Esophagus squamous epithelium (tissue), 5 donors: ENCODE measurements around the gene KMT5B. TPM values are rescaled to one million over a fixed set of nuclear protein-coding genes. Genes with fewer than 3 reads are reported as not detected.

Experiments used
- DNase-seq: peaks from one replicate; lab custom pipeline; 2025; lab: John Stamatoyannopoulos, UW
- H3K27ac ChIP-seq, 4 donors: fragments of 200-600 bp; sonication (generic); one replicate each; pipeline ENCODE4 v1.5.1; 2016 to 2019; ENCODE audit warnings: mild to moderate bottlenecking in 1 of 4
- H3K27me3 ChIP-seq, 4 donors: fragments of 200-600 bp; sonication (generic); 1 replicate in 3 of 4; 2 replicates in 1 of 4; pipeline versions ENCODE4 v1.5.1 to v1.6.0; 2017 to 2021; ENCODE audit warnings: antibody characterized with exemption in 1 of 4
- H3K36me3 ChIP-seq, 3 donors: fragments of 200-600 bp; sonication (generic); one replicate each; pipeline ENCODE4 v1.5.1; 2016 to 2019
- H3K4me1 ChIP-seq, 3 donors: fragments of 200-600 bp; sonication (generic); one replicate each; pipeline ENCODE4 v1.5.1; 2017 to 2019
- H3K4me3 ChIP-seq, 4 donors: fragments of 200-600 bp; sonication (generic); 1 replicate in 3 of 4; 2 replicates in 1 of 4; pipeline ENCODE4 v1.5.1; 2016 to 2019; ENCODE audit warnings: mild to moderate bottlenecking in 2 of 4, moderate library complexity in 1 of 4
- H3K9me3 ChIP-seq, 3 donors: fragments of 200-600 bp; sonication (generic); one replicate each; pipeline ENCODE4 v1.5.1; 2016 to 2019
- CTCF ChIP-seq, 6 experiments: fragments of 450-650 bp in 4 of 6; fragments of 200-600 bp in 2 of 6; sonication (generic) in 2 of 6; IDR thresholded peaks; one replicate each; pipeline ENCODE4 v1.5.1; 2016 to 2019; ENCODE audit warnings: antibody characterized with exemption in 6 of 6, mild to moderate bottlenecking in 4 of 6, moderate library complexity in 4 of 6
- POLR2A ChIP-seq, 4 donors: fragments of 450-650 bp; IDR thresholded peaks; one replicate each; pipeline ENCODE4 v1.6.1; 2017; ENCODE audit warnings: antibody characterized with exemption in 4 of 4, mild to moderate bottlenecking in 4 of 4, moderate library complexity in 3 of 4
- WGBS, 2 donors: methylation state at CpG; one replicate each; pipeline ENCODE4 v1.1.5; 2018; 5-methylcytosine and 5-hydroxymethylcytosine counted together
- intact Hi-C: fragments of 100-400 bp; cut with DNase I; formaldehyde crosslinking; loops from one replicate; pipeline ENCODE4 v1.15.0; 2022
- total RNA-seq, 4 donors: library from RNA; depleted of rRNA; stranded (reverse); fragments of >200 nt; gene quantifications; one replicate each; pipeline ENCODE4 v1.1.0, GENCODE V29; 2016
- donor health status: DM: yes; HTN: yes; CAD: no.

Gene KMT5B
- total RNA-seq, 4 donors from 2014 or later = 18.4 to 37.6 (median 21.9) TPM

- Histone ChIP-seq H3K36me3 (no peaks in the 10 kb centered on the region), H3K9me3 (no peaks in the 10 kb centered on the region), H3K27ac (peak overlapping the region in 3 of 4 donors; percentile 17 to 79 (median 68)), H3K4me3 (peak overlapping the region in 1 of 4 donors; percentile 12), H3K27me3 (no peaks in the 10 kb centered on the region), H3K4me1 (peaks cover 0 to 55% (median 33%) of the 10 kb centered on the region in 3 donors)
- intact Hi-C loops = no loop called here
- 50 to 80% methylated on average over 2 to 5 of the region's 16 CpGs for WGBS, 2 donors
- no peak for DNase-seq
- TF ChIP-seq CTCF (IDR thresholded peaks at IDR 0.05) = no peak
- TF ChIP-seq POLR2A (IDR thresholded peaks at IDR 0.05) = no peak
Observed at GRCh38 chr11:68142441-68143309, 70.4 kb downstream of the KMT5B start.

GRCh38 chr11:68142028-68142412, 71.1 kb downstream of the KMT5B start:
- peak overlapping the region in 3 of 4 donors; percentile 17 to 79 (median 68) for H3K27ac ChIP-seq
- intact Hi-C loops = no loop called here
- WGBS, 2 donors = 27 to 60% methylated on average over 5 to 12 of the region's 13 CpGs

GRCh38 chr11:68141246-68142027, 71.7 kb downstream of the KMT5B start:
- WGBS, 2 donors = 73 to 78% methylated on average over 4 of the region's 8 CpGs
- peaks cover 0 to 46% (median 24%) of the 10 kb centered on the region in 3 donors for H3K4me1 ChIP-seq
- peak overlapping the region in 1 of 4 donors; percentile 12 for H3K4me3 ChIP-seq
- no peaks in the 10 kb centered on the region for H3K9me3 ChIP-seq
- TF ChIP-seq CTCF (IDR thresholded peaks at IDR 0.05) (no peak), POLR2A (IDR thresholded peaks at IDR 0.05) (no peak)
- intact Hi-C loops = no loop called here
- no peak for DNase-seq
- no peaks in the 10 kb centered on the region for H3K36me3 ChIP-seq
- H3K27me3 ChIP-seq = no peaks in the 10 kb centered on the region
- peak overlapping the region in 3 of 4 donors; percentile 17 to 79 (median 68) for H3K27ac ChIP-seq

More at GRCh38 chr11:68142028-68142412, 71.1 kb downstream of the KMT5B start:
- peak overlapping the region in 1 of 4 donors; percentile 12 for H3K4me3 ChIP-seq
- TF ChIP-seq POLR2A (IDR thresholded peaks at IDR 0.05) = no peak
- no peak for TF ChIP-seq CTCF (IDR thresholded peaks at IDR 0.05)
- H3K9me3 ChIP-seq = no peaks in the 10 kb centered on the region
- DNase-seq = no peak
- H3K27me3 ChIP-seq = no peaks in the 10 kb centered on the region
- H3K36me3 ChIP-seq = no peaks in the 10 kb centered on the region
- peaks cover 0 to 51% (median 30%) of the 10 kb centered on the region in 3 donors for H3K4me1 ChIP-seq

- no peaks in the 10 kb centered on the region for H3K9me3 ChIP-seq
- H3K4me1 ChIP-seq = peaks cover 0 to 38% (median 16%) of the 10 kb centered on the region in 3 donors
- intact Hi-C loops = no loop called here
- no peaks in the 10 kb centered on the region for H3K27me3 ChIP-seq
- 73 to 83% methylated on average over 7 to 8 of the region's 9 CpGs for WGBS, 2 donors
- no peak overlapping the region for H3K27ac ChIP-seq
- H3K4me3 ChIP-seq = no peak overlapping the region
- TF ChIP-seq POLR2A (IDR thresholded peaks at IDR 0.05) (no peak), CTCF (IDR thresholded peaks at IDR 0.05) (no peak)
- no peak for DNase-seq
- no peaks in the 10 kb centered on the region for H3K36me3 ChIP-seq
Observed at GRCh38 chr11:68140496-68141245, 72.4 kb downstream of the KMT5B start.
